ENCODE measurements around the gene TPST2. TPM values are rescaled to one million over a fixed set of nuclear protein-coding genes. Genes with fewer than 3 reads are reported as not detected.

The TPST2 gene
- total and polyA plus RNA-seq, 10 of the 15 experiments (the other 5 are each of a cell fraction or from before 2014, with no cell fraction given): 6.3 to 33.7 (median 28.4) TPM

- H3K79me2 ChIP-seq (ENCODE audit: control insufficient read depth, insufficient read depth, low read length): no peaks in the 10 kb centered on the region
- 68% methylated on average over 4 of the region's 4 CpGs for WGBS (ENCODE audit: insufficient coverage, insufficient replicate concordance, low lambda C conversion rate, missing lambda C conversion rate)
- intact Hi-C loops (cut with micrococcal nuclease; ENCODE audit: unreplicated experiment) (no loop called here), in situ Hi-C loops (cut with MboI) (no loop called here)
- no TSS peak for BruUV-seq (replicated peaks)
- no peak overlapping the region for H3K4me2 ChIP-seq (ENCODE audit: control insufficient read depth, insufficient read depth)
- no peak overlapping the region for H3K9ac ChIP-seq (ENCODE audit: control insufficient read depth, insufficient read depth, low read length)
- no peaks in the 10 kb centered on the region for H3K36me3 ChIP-seq (ENCODE audit: control insufficient read depth in 2 of 2, insufficient read depth in 2 of 2, low read length in 1 of 2)
- no peak for FAIRE-seq
- RAD21 ChIA-PET (ENCODE audit: unreplicated experiment): no interaction called here
- no peaks in the 10 kb centered on the region for H4K20me1 ChIP-seq (ENCODE audit: control insufficient read depth, insufficient read depth)
- SMC1A ChIA-PET (ENCODE audit: uncharacterized antibody, unreplicated experiment): no interaction called here
- H3K4me1 ChIP-seq (ENCODE audit: control insufficient read depth, insufficient read depth, low read length): no peaks in the 10 kb centered on the region
- DNase-seq (ENCODE audit: low read depth, low spot score): no peak
- no peak overlapping the region for H2AFZ ChIP-seq (ENCODE audit: control insufficient read depth, low read depth, low read length)
- H3K27me3 ChIP-seq (replicated peaks in 1 of 2; ENCODE audit: control insufficient read depth in 2 of 2, insufficient read depth in 2 of 2, low read length in 1 of 2): no peaks in the 10 kb centered on the region
- ATAC-seq: no peak
- H3K4me3 ChIP-seq: no peak overlapping the region
- POLR2A ChIA-PET: no interaction called here
- H3K27ac ChIP-seq (ENCODE audit: control insufficient read depth, insufficient read depth): no peak overlapping the region
- peaks cover 1% of the 10 kb centered on the region; the same call in 1 of the 3 replicates for H3K9me3 ChIP-seq (replicated peaks; ENCODE audit: control insufficient read depth, insufficient read depth, low read length)
- CTCF ChIA-PET: interaction anchor here (1.1 kb wide), 2 partner anchors 11 to 16 kb away, joined by 3 to 4 read pairs; no protein-coding TSS in a partner anchor
- TF ChIP-seq, protein P1, sequence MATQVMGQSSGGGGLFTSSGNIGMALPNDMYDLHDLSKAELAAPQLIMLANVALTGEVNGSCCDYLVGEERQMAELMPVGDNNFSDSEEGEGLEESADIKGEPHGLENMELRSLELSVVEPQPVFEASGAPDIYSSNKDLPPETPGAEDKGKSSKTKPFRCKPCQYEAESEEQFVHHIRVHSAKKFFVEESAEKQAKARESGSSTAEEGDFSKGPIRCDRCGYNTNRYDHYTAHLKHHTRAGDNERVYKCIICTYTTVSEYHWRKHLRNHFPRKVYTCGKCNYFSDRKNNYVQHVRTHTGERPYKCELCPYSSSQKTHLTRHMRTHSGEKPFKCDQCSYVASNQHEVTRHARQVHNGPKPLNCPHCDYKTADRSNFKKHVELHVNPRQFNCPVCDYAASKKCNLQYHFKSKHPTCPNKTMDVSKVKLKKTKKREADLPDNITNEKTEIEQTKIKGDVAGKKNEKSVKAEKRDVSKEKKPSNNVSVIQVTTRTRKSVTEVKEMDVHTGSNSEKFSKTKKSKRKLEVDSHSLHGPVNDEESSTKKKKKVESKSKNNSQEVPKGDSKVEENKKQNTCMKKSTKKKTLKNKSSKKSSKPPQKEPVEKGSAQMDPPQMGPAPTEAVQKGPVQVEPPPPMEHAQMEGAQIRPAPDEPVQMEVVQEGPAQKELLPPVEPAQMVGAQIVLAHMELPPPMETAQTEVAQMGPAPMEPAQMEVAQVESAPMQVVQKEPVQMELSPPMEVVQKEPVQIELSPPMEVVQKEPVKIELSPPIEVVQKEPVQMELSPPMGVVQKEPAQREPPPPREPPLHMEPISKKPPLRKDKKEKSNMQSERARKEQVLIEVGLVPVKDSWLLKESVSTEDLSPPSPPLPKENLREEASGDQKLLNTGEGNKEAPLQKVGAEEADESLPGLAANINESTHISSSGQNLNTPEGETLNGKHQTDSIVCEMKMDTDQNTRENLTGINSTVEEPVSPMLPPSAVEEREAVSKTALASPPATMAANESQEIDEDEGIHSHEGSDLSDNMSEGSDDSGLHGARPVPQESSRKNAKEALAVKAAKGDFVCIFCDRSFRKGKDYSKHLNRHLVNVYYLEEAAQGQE (IDR thresholded peaks at IDR 0.05; ENCODE audit: low read depth, low read length): no peak
- TF ChIP-seq SIN3A (IDR thresholded peaks at IDR 0.05; ENCODE audit: low read depth, low read length): no peak
- TF ChIP-seq GATAD2B (conservative IDR thresholded peaks at IDR 0.05; ENCODE audit: low read depth): no peak
- TF ChIP-seq, protein P2, sequence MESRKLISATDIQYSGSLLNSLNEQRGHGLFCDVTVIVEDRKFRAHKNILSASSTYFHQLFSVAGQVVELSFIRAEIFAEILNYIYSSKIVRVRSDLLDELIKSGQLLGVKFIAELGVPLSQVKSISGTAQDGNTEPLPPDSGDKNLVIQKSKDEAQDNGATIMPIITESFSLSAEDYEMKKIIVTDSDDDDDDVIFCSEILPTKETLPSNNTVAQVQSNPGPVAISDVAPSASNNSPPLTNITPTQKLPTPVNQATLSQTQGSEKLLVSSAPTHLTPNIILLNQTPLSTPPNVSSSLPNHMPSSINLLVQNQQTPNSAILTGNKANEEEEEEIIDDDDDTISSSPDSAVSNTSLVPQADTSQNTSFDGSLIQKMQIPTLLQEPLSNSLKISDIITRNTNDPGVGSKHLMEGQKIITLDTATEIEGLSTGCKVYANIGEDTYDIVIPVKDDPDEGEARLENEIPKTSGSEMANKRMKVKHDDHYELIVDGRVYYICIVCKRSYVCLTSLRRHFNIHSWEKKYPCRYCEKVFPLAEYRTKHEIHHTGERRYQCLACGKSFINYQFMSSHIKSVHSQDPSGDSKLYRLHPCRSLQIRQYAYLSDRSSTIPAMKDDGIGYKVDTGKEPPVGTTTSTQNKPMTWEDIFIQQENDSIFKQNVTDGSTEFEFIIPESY (IDR thresholded peaks at IDR 0.05): no peak
- TF ChIP-seq MXI1 (IDR thresholded peaks at IDR 0.05; ENCODE audit: low read depth, low read length): no peak
- TF ChIP-seq POLR2AphosphoS5 (IDR thresholded peaks at IDR 0.05; ENCODE audit: low read length): no peak
- TF ChIP-seq SMARCA5 (IDR thresholded peaks at IDR 0.05): no peak
- TF ChIP-seq FOS (IDR thresholded peaks at IDR 0.05; ENCODE audit: borderline replicate concordance, extremely low read depth, insufficient read length): no peak
- no peak for TF ChIP-seq TAF1 (IDR thresholded peaks at IDR 0.05; ENCODE audit: borderline replicate concordance, low read depth, low read length)
- no peak for TF ChIP-seq POLR2AphosphoS2 (IDR thresholded peaks at IDR 0.05; ENCODE audit: low read depth, low read length)
- no peak for TF ChIP-seq HDGF (IDR thresholded peaks at IDR 0.05)
- no peak for TF ChIP-seq SUZ12 (IDR thresholded peaks at IDR 0.05; ENCODE audit: unreplicated experiment)
- TF ChIP-seq FOXK2 (IDR thresholded peaks at IDR 0.05): no peak
- TF ChIP-seq SUPT20H (IDR thresholded peaks at IDR 0.05; ENCODE audit: borderline replicate concordance, control insufficient read depth, low read depth, low read length): no peak
- TF ChIP-seq MAX (IDR thresholded peaks at IDR 0.05; ENCODE audit: low read depth, low read length): no peak
Measured at GRCh38 chr22:26631282-26631681, 41.4 kb upstream of the TPST2 start.
